IMR-90 (cell line): Measurements from ENCODE around the gene METRNL. TPM values are rescaled to one million over a fixed set of nuclear protein-coding genes. Genes with fewer than 3 reads are reported as not detected.

Source experiments
- ATAC-seq: fragments of 200-7000 bp; cut with Tn5 transposase; 2 replicates; pipeline ENCODE4 v1.9.1; 2020; ENCODE audit warnings: low read depth, mild to moderate bottlenecking, moderate library complexity
- BruUV-seq: library from RNA; stranded (reverse); fragments of 400-500 nt; replicated peaks from 2 replicates; lab custom pipeline; 2021; lab: Mats Ljungman, UMichigan
- CTCF ChIA-PET: fragments of 300-600 bp; formaldehyde crosslinking; extraction: SDS; loops from one replicate; lab custom pipeline; 2021; ENCODE audit warnings: antibody characterized with exemption; lab: Yijun Ruan, JAX
- POLR2A ChIA-PET: fragments of 300-600 bp; sonication (Branson Sonifier 250); formaldehyde crosslinking; loops from one replicate; lab custom pipeline; 2022; ENCODE audit warnings: antibody characterized with exemption; ENCODE audit not compliant: unreplicated experiment; lab: Charles Lee
- DNase-seq: peaks from one replicate; pipeline ENCODE4 v3.0.0; 2013
- H2AFZ ChIP-seq: replicated peaks from 2 replicates; pipeline ENCODE3; 2013; ENCODE audit warnings: low read length, mild to moderate bottlenecking; ENCODE audit not compliant: poor library complexity
- H2AK5ac ChIP-seq: 2 replicates; pipeline ENCODE4 v1.6.1; 2013; ENCODE audit warnings: low read depth, low read length, inconsistent platforms
- H2AK9ac ChIP-seq: replicated peaks from 2 replicates; pipeline ENCODE3; 2013; ENCODE audit warnings: mild to moderate bottlenecking, low read depth, low read length, moderate library complexity; ENCODE audit not compliant: poor library complexity
- H2BK120ac ChIP-seq: 2 replicates; pipeline ENCODE4 v1.6.1; 2013; ENCODE audit warnings: low read depth, low read length, inconsistent platforms
- H2BK15ac ChIP-seq: 3 replicates; pipeline ENCODE4 v1.6.1; 2013; ENCODE audit warnings: low read depth, low read length, inconsistent platforms
- H2BK20ac ChIP-seq: 2 replicates; pipeline ENCODE4 v1.6.1; 2013; ENCODE audit warnings: low read depth, mild to moderate bottlenecking, inconsistent platforms, low read length, moderate library complexity
- H2BK5ac ChIP-seq: 2 replicates; pipeline ENCODE4 v1.6.1; 2013; ENCODE audit warnings: mild to moderate bottlenecking, low read depth, low read length, inconsistent platforms; ENCODE audit not compliant: poor library complexity, severe bottlenecking
- H3K14ac ChIP-seq: replicated peaks from 2 replicates; pipeline ENCODE4 v1.6.1; 2013; ENCODE audit warnings: low read depth, low read length, inconsistent platforms
- H3K18ac ChIP-seq: 2 replicates; pipeline ENCODE4 v1.6.1; 2013; ENCODE audit warnings: low read depth, low read length, control low read depth
- H3K23ac ChIP-seq: 2 replicates; pipeline ENCODE4 v1.6.1; 2013; ENCODE audit warnings: low read depth, low read length, inconsistent platforms
- H3K27ac ChIP-seq: 2 replicates; pipeline ENCODE4 v1.5.1; 2013; ENCODE audit warnings: mild to moderate bottlenecking, control low read depth, low read length; ENCODE audit not compliant: insufficient read depth
- H3K27me3 ChIP-seq: 2 replicates; pipeline ENCODE4 v1.6.1; 2013; ENCODE audit warnings: low read length; ENCODE audit not compliant: control insufficient read depth, insufficient read depth
- H3K36me3 ChIP-seq: 2 replicates; pipeline ENCODE4 v1.6.1; 2013; ENCODE audit warnings: low read length, mixed read lengths; ENCODE audit not compliant: control insufficient read depth, insufficient read depth
- H3K4ac ChIP-seq: 2 replicates; pipeline ENCODE4 v1.6.1; 2013; ENCODE audit warnings: low read depth, low read length, inconsistent platforms
- H3K4me1 ChIP-seq: 2 replicates; pipeline ENCODE4 v1.6.1; 2013; ENCODE audit warnings: low read length, mixed read lengths; ENCODE audit not compliant: control insufficient read depth, insufficient read depth
- H3K4me2 ChIP-seq: 2 replicates; pipeline ENCODE4 v1.6.1; 2013; ENCODE audit warnings: low read depth, mild to moderate bottlenecking, control low read depth, low read length, moderate library complexity
- H3K4me3 ChIP-seq: 2 replicates; pipeline ENCODE4 v1.5.1; 2013; ENCODE audit warnings: low read depth, mild to moderate bottlenecking, control low read depth, low read length, moderate library complexity; ENCODE audit not compliant: insufficient read depth
- H3K56ac ChIP-seq: 2 replicates; pipeline ENCODE4 v1.6.1; 2013; ENCODE audit warnings: low read length, inconsistent platforms; ENCODE audit not compliant: insufficient read depth; ENCODE audit errors: extremely low read depth
- H3K79me1 ChIP-seq, 2 experiments: 2 replicates each; pipeline ENCODE4 v1.6.1; 2013; ENCODE audit warnings: low read length in 2 of 2, inconsistent platforms in 1 of 2, low read depth in 1 of 2
- H3K9ac ChIP-seq: 2 replicates; pipeline ENCODE4 v1.6.1; 2013; ENCODE audit warnings: low read depth, low read length, control low read depth
- H3K9me1 ChIP-seq: 2 replicates; pipeline ENCODE4 v1.6.1; 2013; ENCODE audit warnings: low read length, inconsistent platforms; ENCODE audit not compliant: insufficient read depth
- H3K9me3 ChIP-seq: 2 replicates; pipeline ENCODE4 v1.6.1; 2013; ENCODE audit warnings: low read length; ENCODE audit not compliant: control insufficient read depth, insufficient read depth
- H4K20me1 ChIP-seq: 2 replicates; pipeline ENCODE4 v1.6.1; 2013; ENCODE audit warnings: low read length, inconsistent platforms; ENCODE audit not compliant: insufficient read depth
- H4K5ac ChIP-seq: 2 replicates; pipeline ENCODE4 v1.6.1; 2013; ENCODE audit warnings: mild to moderate bottlenecking, low read depth, low read length, control low read depth
- H4K8ac ChIP-seq, 2 experiments: 2 replicates each; pipeline ENCODE4 v1.6.1; 2013; ENCODE audit warnings: low read depth in 2 of 2, low read length in 2 of 2, control low read depth in 1 of 2, inconsistent platforms in 1 of 2
- H4K91ac ChIP-seq: 2 replicates; pipeline ENCODE4 v1.6.1; 2013; ENCODE audit warnings: low read depth, low read length, inconsistent platforms; ENCODE audit not compliant: insufficient read depth
- BHLHE40 ChIP-seq: fragments of 150-350 bp; IDR thresholded peaks from 2 replicates; pipeline ENCODE4 v1.6.1; 2016; ENCODE audit warnings: mild to moderate bottlenecking, low read depth, low read length
- CEBPB ChIP-seq: IDR thresholded peaks from 2 replicates; pipeline ENCODE4 v1.6.1; 2012; ENCODE audit warnings: low read depth, low read length, improper control_type of control experiment
- CHD1 ChIP-seq: IDR thresholded peaks from 2 replicates; pipeline ENCODE4 v1.6.1; 2012; ENCODE audit warnings: low read depth, low read length, improper control_type of control experiment
- CTCF ChIP-seq: conservative IDR thresholded peaks from 2 replicates; pipeline ENCODE4 v1.5.1; 2012; ENCODE audit warnings: mild to moderate bottlenecking, low read depth, low read length, improper control_type of control experiment
- MAFK ChIP-seq: IDR thresholded peaks from 2 replicates; pipeline ENCODE4 v1.6.1; 2012; ENCODE audit warnings: low read depth, low read length, improper control_type of control experiment
- MAZ ChIP-seq: IDR thresholded peaks from 2 replicates; pipeline ENCODE4 v1.6.1; 2012; ENCODE audit warnings: low read depth, mild to moderate bottlenecking, low read length, improper control_type of control experiment, moderate library complexity, borderline replicate concordance
- RAD21 ChIP-seq: IDR thresholded peaks from 2 replicates; pipeline ENCODE4 v1.6.1; 2012; ENCODE audit warnings: low read length, improper control_type of control experiment
- RCOR1 ChIP-seq: IDR thresholded peaks from 2 replicates; pipeline ENCODE4 v1.6.1; 2012; ENCODE audit warnings: mild to moderate bottlenecking, low read length, improper control_type of control experiment; ENCODE audit not compliant: insufficient replicate concordance
- USF2 ChIP-seq: fragments of 150-350 bp; IDR thresholded peaks from 2 replicates; pipeline ENCODE4 v1.6.1; 2017; ENCODE audit warnings: mild to moderate bottlenecking, antibody characterized with exemption, low read length, low read depth
- WGBS, 2 experiments: methylation state at CpG; one replicate each; pipeline versions ENCODE4 v1.1.5 to v1.1.7; 2013; ENCODE audit warnings: missing lambda C conversion rate in 2 of 2; ENCODE audit not compliant: insufficient read length in 1 of 2; ENCODE audit errors: extremely low coverage in 2 of 2; 5-methylcytosine and 5-hydroxymethylcytosine counted together
- dilution Hi-C: fragments of 300-500 bp; cut with HindIII; formaldehyde crosslinking; loops from one replicate; pipeline ENCODE4 v1.14.3; 2018; ENCODE audit warnings: low sequenced_read_pairs; ENCODE audit not compliant: unreplicated experiment
- in situ Hi-C: fragments of 300-500 bp; cut with MboI; formaldehyde crosslinking; loops from 3 replicates; pipeline ENCODE4 v1.14.3; 2019; ENCODE audit warnings: low sequenced_read_pairs, inconsistent platforms, mixed read lengths
- intact Hi-C: fragments of 100-400 bp; cut with micrococcal nuclease; formaldehyde crosslinking; loops from 2 replicates; pipeline ENCODE4 v1.10.0; 2022
- polyA plus RNA-seq, 3 experiments: library from polyadenylated mRNA; depleted of rRNA; stranded (reverse); fragments of >200 nt; gene quantifications; 2 replicates each; pipeline ENCODE4 v1.2.3, GENCODE V29; 2012; ENCODE audit warnings: low replicate concordance in 1 of 3
- total RNA-seq: library from RNA; depleted of rRNA; stranded (reverse); fragments of >200 nt; gene quantifications from 2 replicates; pipeline ENCODE4 v1.2.3, GENCODE V29; 2012

The METRNL gene
- total and polyA plus RNA-seq, 2 of the 4 experiments (the other 2 are of a cell fraction) = 17.9 to 48.2 TPM

- peaks cover 32% of the 10 kb centered on the region for H3K27me3 ChIP-seq
- no peak for DNase-seq
Measured at GRCh38 chr17:83122834-83123233, 43.4 kb downstream of the METRNL start.

More at GRCh38 chr17:83122834-83123233, 43.4 kb downstream of the METRNL start:
- no peak overlapping the region for H2AFZ ChIP-seq
- no peak overlapping the region for H3K27ac ChIP-seq
- no peak overlapping the region for H3K4ac ChIP-seq
- no peak overlapping the region for H3K23ac ChIP-seq
- no peaks in the 10 kb centered on the region for H3K79me1 ChIP-seq
- no TSS peak for BruUV-seq
- no peak overlapping the region for H3K4me2 ChIP-seq
- CTCF ChIA-PET = no interaction called here
- intact Hi-C loops = no loop called here
- TF ChIP-seq RCOR1 (no peak), MAZ (no peak), CEBPB (no peak), RAD21 (no peak), CTCF (no peak), CHD1 (no peak), BHLHE40 (no peak), USF2 (no peak), MAFK (no peak)
- H3K4me3 ChIP-seq = no peak overlapping the region
- H2AK5ac ChIP-seq = no peak overlapping the region
- H3K9me1 ChIP-seq = no peaks in the 10 kb centered on the region
- dilution Hi-C loops = no loop called here
- WGBS, 2 experiments = 73% methylated on average over 7 of the region's 16 CpGs; no CpG with 5 or more reads in 1 of the 2 experiments
- in situ Hi-C loops = no loop called here
- H4K20me1 ChIP-seq = no peaks in the 10 kb centered on the region
- H3K9ac ChIP-seq = no peak overlapping the region
- H3K56ac ChIP-seq = no peak overlapping the region
- H2AK9ac ChIP-seq = no peak overlapping the region
- no peak overlapping the region for H4K5ac ChIP-seq
- H4K8ac ChIP-seq = no peak overlapping the region
- POLR2A ChIA-PET = no interaction called here
- no peak overlapping the region for H3K18ac ChIP-seq
- H2BK20ac ChIP-seq = no peak overlapping the region
- H4K91ac ChIP-seq = no peak overlapping the region
- no peak overlapping the region for H3K14ac ChIP-seq
- no peaks in the 10 kb centered on the region for H3K4me1 ChIP-seq
- H2BK5ac ChIP-seq = no peak overlapping the region
- no peaks in the 10 kb centered on the region for H3K9me3 ChIP-seq
- no peak overlapping the region for H2BK15ac ChIP-seq
- no peaks in the 10 kb centered on the region for H3K36me3 ChIP-seq
- ATAC-seq = no peak
- no peak overlapping the region for H2BK120ac ChIP-seq
